22Rv1 (cell line): ENCODE results near the gene MARK4.
"Not testable (repeated sequence)": the region's sequence is repeated elsewhere in the genome, so short reads cannot be mapped to it uniquely, and the experiment has no call there.

Experiments
- ZFX ChIP-seq: fragments of 450-650 bp; IDR thresholded peaks from 2 replicates; pipeline ENCODE4 v1.6.1; 2017; ENCODE audit warnings: antibody characterized with exemption, borderline replicate concordance
- TF ChIP-seq, protein P1 (sequence below): fragments of 450-650 bp; IDR thresholded peaks from 2 replicates; pipeline ENCODE4 v1.5.1; 2017; ENCODE audit warnings: mild to moderate bottlenecking

DNA sequence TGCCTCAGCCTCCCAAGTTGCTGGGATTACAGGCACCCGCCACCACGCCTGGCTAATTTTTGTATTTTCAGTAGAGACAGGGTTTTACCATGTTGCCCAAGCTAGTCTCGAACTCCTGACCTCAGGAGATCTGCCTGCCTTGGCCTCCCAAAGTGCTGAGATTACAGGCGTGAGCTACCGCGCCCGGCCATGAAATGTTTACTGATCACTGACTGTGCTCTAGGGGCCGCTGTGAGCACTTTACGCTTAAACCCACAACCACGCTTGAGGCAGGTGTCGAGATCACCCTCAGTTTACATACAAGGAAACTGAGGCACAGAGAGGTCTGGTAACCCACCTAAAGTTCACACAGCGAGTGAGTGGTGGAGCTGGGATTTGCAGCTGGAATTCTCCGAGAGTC lies 18.9 kb downstream of the MARK4 start:
- TF ChIP-seq, protein P1, sequence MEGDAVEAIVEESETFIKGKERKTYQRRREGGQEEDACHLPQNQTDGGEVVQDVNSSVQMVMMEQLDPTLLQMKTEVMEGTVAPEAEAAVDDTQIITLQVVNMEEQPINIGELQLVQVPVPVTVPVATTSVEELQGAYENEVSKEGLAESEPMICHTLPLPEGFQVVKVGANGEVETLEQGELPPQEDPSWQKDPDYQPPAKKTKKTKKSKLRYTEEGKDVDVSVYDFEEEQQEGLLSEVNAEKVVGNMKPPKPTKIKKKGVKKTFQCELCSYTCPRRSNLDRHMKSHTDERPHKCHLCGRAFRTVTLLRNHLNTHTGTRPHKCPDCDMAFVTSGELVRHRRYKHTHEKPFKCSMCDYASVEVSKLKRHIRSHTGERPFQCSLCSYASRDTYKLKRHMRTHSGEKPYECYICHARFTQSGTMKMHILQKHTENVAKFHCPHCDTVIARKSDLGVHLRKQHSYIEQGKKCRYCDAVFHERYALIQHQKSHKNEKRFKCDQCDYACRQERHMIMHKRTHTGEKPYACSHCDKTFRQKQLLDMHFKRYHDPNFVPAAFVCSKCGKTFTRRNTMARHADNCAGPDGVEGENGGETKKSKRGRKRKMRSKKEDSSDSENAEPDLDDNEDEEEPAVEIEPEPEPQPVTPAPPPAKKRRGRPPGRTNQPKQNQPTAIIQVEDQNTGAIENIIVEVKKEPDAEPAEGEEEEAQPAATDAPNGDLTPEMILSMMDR = not testable (repeated sequence)
- not testable (repeated sequence) for TF ChIP-seq ZFX
